OCI-LY1 (cell line): ENCODE measurements around the gene TRNP1.

Experiments
- CTCF ChIP-seq: fragments of 200-600 bp; sonication (generic), shearing (Covaris generic); IDR thresholded peaks from 2 replicates; pipeline ENCODE4 v1.5.1; 2017; ENCODE audit warnings: mild to moderate bottlenecking, antibody characterized with exemption, low read length, moderate library complexity, mixed read lengths
- EZH2 ChIP-seq: fragments of 200-600 bp; sonication (generic), shearing (Covaris generic); IDR thresholded peaks from 2 replicates; pipeline ENCODE4 v1.8.0; 2017; ENCODE audit warnings: borderline replicate concordance, mixed run types, mild to moderate bottlenecking, antibody characterized with exemption, low read length, moderate library complexity, mixed read lengths

GRCh38 chr1:27049100-27049499 is 55.6 kb downstream of the TRNP1 start:
- no peak for TF ChIP-seq CTCF
- no peak for TF ChIP-seq EZH2
